GM23338 (cell line): ENCODE data around the gene TUBB1. TPM values are rescaled to one million over a fixed set of nuclear protein-coding genes. Genes with fewer than 3 reads are reported as not detected.

ENCODE experiments used
- JUNB ChIP-seq: IDR thresholded peaks from one replicate; pipeline ENCODE4 v1.6.1; 2016; ENCODE audit warnings: antibody characterized with exemption; ENCODE audit not compliant: unreplicated experiment
- ZNF331 ChIP-seq: fragments of 250-450 bp; sonication (Bioruptor Pico); IDR thresholded peaks from 2 replicates; pipeline ENCODE4 v1.5.0; 2020; ENCODE audit warnings: low read depth, mild to moderate bottlenecking, moderate library complexity
- polyA plus RNA-seq: library from polyadenylated mRNA; unstranded; fragments of >200 nt; fragmentation: Nextera tagmentation; extraction: Ambion mirVana; gene quantifications from 2 replicates; pipeline ENCODE4 v1.2.1, GENCODE V29; 2016
- total RNA-seq: library from RNA; depleted of rRNA; stranded (reverse); fragments of >200 nt; shearing (Covaris generic); gene quantifications from 2 replicates; pipeline ENCODE4 v1.2.3, GENCODE V29; 2014
- TF ChIP-seq, protein P1 (sequence below): IDR thresholded peaks from one replicate; pipeline ENCODE4 v1.6.1; 2018; ENCODE audit warnings: antibody characterized with exemption; ENCODE audit not compliant: unreplicated experiment
- TF ChIP-seq, protein P2 (sequence below): fragments of 250-450 bp; sonication (Bioruptor Pico); IDR thresholded peaks from 2 replicates; pipeline ENCODE4 v1.5.0; 2020; ENCODE audit warnings: mild to moderate bottlenecking, moderate library complexity

TUBB1 gene
- total and polyA plus RNA-seq, 2 experiments from 2014 or later, result not detected

- TF ChIP-seq, protein P1, sequence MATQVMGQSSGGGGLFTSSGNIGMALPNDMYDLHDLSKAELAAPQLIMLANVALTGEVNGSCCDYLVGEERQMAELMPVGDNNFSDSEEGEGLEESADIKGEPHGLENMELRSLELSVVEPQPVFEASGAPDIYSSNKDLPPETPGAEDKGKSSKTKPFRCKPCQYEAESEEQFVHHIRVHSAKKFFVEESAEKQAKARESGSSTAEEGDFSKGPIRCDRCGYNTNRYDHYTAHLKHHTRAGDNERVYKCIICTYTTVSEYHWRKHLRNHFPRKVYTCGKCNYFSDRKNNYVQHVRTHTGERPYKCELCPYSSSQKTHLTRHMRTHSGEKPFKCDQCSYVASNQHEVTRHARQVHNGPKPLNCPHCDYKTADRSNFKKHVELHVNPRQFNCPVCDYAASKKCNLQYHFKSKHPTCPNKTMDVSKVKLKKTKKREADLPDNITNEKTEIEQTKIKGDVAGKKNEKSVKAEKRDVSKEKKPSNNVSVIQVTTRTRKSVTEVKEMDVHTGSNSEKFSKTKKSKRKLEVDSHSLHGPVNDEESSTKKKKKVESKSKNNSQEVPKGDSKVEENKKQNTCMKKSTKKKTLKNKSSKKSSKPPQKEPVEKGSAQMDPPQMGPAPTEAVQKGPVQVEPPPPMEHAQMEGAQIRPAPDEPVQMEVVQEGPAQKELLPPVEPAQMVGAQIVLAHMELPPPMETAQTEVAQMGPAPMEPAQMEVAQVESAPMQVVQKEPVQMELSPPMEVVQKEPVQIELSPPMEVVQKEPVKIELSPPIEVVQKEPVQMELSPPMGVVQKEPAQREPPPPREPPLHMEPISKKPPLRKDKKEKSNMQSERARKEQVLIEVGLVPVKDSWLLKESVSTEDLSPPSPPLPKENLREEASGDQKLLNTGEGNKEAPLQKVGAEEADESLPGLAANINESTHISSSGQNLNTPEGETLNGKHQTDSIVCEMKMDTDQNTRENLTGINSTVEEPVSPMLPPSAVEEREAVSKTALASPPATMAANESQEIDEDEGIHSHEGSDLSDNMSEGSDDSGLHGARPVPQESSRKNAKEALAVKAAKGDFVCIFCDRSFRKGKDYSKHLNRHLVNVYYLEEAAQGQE, result no peak
- TF ChIP-seq JUNB (no peak), ZNF331 (CRISPR knock-in tag) (no peak)
- TF ChIP-seq, protein P2, sequence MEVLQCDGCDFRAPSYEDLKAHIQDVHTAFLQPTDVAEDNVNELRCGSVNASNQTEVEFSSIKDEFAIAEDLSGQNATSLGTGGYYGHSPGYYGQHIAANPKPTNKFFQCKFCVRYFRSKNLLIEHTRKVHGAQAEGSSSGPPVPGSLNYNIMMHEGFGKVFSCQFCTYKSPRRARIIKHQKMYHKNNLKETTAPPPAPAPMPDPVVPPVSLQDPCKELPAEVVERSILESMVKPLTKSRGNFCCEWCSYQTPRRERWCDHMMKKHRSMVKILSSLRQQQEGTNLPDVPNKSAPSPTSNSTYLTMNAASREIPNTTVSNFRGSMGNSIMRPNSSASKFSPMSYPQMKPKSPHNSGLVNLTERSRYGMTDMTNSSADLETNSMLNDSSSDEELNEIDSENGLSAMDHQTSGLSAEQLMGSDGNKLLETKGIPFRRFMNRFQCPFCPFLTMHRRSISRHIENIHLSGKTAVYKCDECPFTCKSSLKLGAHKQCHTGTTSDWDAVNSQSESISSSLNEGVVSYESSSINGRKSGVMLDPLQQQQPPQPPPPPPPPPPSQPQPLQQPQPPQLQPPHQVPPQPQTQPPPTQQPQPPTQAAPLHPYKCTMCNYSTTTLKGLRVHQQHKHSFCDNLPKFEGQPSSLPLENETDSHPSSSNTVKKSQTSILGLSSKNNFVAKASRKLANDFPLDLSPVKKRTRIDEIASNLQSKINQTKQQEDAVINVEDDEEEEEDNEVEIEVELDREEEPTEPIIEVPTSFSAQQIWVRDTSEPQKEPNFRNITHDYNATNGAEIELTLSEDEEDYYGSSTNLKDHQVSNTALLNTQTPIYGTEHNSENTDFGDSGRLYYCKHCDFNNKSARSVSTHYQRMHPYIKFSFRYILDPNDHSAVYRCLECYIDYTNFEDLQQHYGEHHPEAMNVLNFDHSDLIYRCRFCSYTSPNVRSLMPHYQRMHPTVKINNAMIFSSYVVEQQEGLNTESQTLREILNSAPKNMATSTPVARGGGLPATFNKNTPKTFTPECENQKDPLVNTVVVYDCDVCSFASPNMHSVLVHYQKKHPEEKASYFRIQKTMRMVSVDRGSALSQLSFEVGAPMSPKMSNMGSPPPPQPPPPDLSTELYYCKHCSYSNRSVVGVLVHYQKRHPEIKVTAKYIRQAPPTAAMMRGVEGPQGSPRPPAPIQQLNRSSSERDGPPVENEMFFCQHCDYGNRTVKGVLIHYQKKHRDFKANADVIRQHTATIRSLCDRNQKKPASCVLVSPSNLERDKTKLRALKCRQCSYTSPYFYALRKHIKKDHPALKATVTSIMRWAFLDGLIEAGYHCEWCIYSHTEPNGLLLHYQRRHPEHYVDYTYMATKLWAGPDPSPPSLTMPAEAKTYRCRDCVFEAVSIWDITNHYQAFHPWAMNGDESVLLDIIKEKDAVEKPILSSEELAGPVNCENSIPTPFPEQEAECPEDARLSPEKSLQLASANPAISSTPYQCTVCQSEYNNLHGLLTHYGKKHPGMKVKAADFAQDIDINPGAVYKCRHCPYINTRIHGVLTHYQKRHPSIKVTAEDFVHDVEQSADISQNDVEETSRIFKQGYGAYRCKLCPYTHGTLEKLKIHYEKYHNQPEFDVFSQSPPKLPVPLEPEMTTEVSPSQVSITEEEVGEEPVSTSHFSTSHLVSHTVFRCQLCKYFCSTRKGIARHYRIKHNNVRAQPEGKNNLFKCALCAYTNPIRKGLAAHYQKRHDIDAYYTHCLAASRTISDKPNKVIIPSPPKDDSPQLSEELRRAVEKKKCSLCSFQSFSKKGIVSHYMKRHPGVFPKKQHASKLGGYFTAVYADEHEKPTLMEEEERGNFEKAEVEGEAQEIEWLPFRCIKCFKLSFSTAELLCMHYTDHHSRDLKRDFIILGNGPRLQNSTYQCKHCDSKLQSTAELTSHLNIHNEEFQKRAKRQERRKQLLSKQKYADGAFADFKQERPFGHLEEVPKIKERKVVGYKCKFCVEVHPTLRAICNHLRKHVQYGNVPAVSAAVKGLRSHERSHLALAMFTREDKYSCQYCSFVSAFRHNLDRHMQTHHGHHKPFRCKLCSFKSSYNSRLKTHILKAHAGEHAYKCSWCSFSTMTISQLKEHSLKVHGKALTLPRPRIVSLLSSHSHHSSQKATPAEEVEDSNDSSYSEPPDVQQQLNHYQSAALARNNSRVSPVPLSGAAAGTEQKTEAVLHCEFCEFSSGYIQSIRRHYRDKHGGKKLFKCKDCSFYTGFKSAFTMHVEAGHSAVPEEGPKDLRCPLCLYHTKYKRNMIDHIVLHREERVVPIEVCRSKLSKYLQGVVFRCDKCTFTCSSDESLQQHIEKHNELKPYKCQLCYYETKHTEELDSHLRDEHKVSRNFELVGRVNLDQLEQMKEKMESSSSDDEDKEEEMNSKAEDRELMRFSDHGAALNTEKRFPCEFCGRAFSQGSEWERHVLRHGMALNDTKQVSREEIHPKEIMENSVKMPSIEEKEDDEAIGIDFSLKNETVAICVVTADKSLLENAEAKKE (CRISPR knock-in tag), result no peak
Measured at GRCh38 chr20:58976061-58976730, 43.0 kb upstream of the TUBB1 start (continued).
